GM21529 (cell line): ENCODE data around the gene ZSCAN2.
"Not testable (repeated sequence)": the region's sequence is repeated elsewhere in the genome, so short reads cannot be mapped to it uniquely, and the experiment has no call there.

Source experiments
- ATAC-seq: cut with Tn5 transposase; IDR thresholded peaks from one replicate; pipeline ENCODE4 v1.9.1; 2021; ENCODE audit not compliant: unreplicated experiment

Gene ZSCAN2

DNA sequence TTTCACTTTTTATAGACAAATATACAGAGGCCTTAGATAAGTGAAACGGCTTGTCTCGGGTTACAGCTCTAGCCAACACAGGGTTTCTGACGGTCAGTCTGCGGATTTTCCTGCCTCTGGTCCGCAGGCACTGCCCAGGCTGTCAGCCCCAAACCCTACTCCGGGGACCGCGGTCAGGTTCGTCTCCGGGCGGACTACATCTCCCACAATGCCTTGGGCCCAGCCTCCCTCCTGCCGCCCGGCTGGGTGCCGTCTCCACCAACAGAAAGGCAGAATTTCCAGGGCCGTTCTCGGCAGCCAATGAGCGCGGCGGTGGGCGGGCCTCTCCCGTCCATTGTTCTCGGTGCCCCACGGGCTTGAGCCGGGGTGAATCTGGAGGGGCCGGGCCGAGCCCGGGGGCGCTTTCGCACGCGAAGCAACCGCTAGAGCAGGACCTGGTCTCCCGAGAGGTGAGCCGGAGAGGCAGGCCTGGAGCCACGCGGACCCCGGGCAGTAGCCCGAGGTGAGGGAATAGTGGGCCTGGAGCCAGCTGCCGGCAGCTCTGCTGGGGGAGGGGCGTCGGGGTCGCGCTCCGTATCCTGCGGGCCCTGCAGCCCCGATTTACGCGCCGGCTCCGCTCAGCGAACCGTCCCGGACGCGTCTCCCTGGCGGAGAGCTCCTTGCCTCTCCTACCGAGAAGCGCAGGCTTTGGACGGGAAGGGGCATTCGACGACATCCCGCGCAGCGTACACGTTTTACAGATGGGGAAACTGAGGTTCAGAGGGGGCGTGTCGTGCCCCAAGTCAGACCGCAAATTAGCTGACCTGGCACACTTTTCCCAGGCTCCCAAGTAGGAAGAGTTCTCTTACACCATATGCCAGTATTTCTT lies at the start of gene ZSCAN2:
ZSCAN2 (plus strand) TSS at position 323 of the 868 bp plus-strand sequence. CDS start 2,919 bp downstream, outside the sequence.
- peak; percentile 89 for ATAC-seq

DNA sequence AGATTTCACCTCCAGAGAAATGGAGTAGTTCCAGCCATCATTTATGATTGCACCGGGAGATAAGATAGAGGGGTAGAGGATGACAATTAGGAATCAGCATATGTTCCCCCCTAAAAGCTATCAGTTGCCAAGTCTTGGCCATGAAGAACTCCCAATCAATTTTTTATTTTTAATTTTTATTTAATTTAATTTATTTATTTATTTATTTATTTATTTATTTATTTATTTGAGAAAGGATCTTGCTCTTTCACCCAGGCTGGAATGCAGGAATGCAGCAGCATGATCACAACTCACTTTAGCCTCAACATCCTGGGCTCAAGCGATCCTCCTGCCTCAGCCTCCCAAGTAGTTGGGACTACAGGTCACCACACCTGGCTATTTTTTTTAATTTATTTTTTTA lies 49.2 kb upstream of the ZSCAN2 start:
- not testable (repeated sequence) for ATAC-seq

DNA sequence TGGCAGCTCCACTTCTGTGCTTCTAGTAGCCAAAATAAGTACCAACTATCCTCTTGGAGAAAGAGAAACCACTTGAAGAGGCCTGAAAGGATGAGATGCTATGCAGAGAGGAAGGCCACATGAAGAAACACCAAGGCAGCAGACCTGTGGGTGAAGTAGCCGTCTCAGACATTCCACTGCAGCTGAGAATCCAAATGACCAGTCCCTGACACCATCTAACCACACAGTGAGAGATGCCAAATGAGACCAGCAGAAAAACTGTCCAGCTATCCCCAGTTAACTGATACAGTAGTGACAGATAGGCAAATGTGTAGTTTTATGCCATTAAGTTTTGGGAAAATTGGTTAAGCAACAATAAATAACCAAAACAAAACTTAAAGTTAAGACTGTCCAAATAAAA lies 47.9 kb upstream of the ZSCAN2 start:
- no peak for ATAC-seq

DNA sequence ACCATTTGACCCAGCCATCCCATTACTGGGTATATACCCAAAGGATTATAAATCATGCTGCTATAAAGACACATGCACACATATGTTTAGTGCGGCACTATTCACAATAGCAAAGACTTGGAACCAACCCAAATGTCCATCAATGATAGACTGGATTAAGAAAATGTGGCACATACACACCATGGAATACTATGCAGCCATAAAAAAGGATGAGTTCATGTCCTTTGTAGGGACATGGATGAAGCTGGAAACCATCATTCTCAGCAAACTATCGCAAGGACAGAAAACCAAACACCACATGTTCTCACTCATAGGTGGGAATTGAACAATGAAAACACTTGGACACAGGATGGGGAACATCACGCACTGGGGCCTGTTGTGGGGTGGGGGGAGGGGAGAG lies 44.1 kb upstream of the ZSCAN2 start:
- not testable (repeated sequence) for ATAC-seq

DNA sequence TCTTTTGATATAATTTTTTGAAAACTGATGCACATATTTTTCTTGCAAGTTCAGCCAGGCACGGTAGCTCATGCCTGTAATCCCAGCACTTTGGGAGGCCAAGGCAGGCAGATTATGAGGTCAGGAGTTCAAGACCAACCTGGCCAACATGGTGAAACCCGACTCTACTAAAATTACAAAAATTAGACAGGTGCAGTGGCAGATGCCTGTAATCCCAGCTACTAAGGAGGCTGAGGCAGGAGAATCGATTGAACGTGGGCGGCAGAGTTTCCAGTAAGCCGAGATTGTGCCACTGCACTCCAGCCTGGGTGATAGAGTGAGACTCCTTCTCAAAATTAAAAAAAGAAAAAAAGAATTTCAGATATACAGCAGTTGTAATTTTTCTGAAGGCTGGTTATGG lies 32.8 kb upstream of the ZSCAN2 start:
- not testable (repeated sequence) for ATAC-seq

DNA sequence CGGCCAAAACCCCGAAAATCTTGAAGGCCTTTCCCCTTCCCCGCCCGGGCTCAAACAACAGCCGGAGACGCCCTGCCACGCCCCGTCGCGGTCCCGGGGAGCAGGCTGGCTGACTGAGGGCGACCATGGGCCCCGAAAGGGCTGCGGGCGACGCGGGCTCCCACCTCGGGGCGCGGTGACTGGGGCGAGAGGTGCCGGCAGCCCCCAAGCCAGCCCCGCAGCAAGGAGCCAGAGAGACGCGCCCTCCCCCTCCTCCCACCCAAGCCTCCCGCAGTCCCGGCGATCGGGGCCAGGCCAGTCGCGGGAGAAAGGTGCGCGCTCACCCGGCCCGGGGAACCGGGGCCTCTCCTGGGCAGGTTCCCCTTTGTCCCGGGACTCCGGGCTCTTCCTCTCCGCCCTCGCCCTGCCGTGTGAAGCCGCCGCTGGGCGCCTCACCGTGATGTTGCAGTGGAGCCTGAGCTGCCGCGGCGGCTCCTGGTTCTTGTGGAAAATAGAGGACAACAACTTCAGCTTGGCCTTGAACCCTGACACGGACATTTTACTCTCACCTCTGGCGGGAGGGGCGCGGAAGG lies 30.6 kb upstream of the ZSCAN2 start:
- peak; percentile 65 for ATAC-seq

DNA sequence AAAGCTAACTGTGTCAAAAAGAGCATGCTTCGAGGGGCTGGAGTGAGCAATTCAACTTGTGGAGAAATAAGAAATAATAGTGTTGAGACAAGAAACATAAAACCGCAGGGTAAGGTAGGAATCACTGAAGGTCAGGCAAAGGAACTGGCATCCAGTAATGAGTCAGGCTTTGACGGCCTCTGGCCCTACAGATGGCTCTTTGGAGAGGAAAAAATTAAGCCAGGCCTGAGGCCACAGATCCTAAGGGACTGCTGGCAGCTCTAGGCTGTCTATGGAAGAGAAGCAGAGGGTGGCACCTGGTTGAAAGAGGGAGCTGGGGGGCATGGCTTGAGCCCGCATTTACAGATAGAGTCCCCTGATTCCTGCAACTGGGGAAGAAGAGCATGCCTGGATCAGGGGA lies 28.6 kb upstream of the ZSCAN2 start:
- no peak for ATAC-seq

DNA sequence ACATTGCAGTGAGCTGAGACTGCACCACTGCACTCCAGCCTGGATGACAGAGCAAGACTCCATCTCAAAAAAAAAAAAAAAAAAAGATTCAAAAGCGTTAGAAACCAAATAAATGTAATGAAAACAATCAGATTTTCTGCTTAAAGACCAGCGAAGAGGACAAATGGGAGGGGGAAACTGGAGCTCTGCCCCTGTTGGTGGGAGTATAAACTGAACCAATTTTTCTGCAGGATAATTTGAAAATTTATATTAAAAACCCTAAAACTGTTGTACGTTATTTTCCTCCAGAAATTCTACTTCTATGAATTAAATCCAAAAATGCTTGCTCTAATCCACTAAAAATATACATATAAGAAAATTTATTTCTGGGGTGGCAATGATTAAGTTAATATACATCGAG lies 25.3 kb upstream of the ZSCAN2 start:
- no peak for ATAC-seq

DNA sequence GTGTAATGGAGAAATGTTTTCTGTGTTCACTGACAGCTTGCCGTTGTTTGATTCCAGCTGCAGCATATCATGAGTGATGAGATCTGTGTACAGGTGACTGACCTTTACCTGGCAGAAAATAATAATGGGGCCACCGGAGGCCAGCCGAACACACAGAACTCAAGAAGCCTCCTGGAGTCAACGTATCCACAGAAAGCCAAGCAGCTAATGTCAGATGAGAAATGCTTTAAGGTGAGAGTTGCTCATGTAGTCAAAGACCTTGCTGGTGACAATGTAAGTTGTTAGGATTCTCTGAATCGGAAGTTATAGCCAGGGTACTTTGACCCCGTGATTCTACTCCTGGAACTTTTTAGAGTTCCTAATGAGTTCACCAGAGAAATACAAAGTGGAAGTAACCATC lies 22.9 kb upstream of the ZSCAN2 start:
- not testable (repeated sequence) for ATAC-seq

DNA sequence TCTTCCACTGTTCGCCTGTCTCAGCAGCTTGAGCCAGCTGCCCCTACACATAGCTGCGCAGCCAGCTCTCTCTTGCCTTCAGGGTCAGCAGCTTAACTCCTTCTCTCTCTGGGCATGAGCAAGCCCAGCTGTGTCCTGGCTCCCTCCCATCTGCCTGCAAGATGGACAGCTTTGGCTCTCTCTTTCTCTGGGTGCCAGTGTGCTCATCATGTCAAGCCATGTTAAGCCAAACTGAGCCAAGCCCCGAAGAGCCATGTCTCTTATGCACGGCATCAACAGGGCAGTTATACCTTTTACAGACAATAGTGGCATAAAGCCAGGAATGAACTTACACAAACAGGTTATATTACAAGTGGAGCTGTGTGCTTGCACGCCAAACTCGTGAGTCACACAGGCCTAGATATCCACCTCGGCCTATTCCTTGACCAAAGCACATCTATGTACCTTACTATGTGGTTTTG lies 21.5 kb upstream of the ZSCAN2 start:
- not testable (repeated sequence) for ATAC-seq

DNA sequence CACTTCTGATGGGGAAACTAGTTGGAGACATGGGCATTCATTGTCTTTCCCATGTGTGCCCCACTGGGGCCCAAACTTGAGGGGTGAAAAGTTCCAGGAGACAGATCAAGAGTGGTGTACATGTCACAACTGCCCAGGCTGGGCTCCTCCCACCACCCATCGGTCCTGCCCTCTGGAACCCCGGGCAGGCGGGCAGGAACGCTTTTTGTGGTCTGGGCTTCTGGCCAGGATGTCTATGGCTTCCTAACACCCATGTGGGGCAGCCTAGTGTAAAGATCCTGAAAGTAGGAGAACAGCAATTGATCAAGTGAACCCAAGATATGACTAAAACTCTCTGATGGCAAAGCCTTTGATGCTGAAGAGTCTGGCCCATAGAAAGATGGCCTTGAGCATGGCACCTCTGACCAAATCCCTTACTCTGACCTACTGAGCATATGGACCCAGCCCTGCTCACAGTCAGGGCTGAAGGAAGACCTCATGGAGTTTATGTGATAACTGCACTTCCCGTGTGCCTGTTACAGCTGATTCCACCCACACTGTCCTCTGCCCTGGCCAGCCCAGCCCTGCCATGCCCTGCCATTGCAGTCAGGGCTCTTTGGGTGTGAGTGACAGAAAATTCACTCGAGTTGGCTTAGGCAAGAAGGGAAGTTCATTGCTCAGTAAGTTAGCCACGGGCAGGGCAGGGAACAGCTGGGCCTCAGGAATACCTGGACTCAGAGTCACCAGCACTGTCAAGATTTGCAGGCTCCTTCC lies 19.0 kb upstream of the ZSCAN2 start:
- not testable (repeated sequence) for ATAC-seq

DNA sequence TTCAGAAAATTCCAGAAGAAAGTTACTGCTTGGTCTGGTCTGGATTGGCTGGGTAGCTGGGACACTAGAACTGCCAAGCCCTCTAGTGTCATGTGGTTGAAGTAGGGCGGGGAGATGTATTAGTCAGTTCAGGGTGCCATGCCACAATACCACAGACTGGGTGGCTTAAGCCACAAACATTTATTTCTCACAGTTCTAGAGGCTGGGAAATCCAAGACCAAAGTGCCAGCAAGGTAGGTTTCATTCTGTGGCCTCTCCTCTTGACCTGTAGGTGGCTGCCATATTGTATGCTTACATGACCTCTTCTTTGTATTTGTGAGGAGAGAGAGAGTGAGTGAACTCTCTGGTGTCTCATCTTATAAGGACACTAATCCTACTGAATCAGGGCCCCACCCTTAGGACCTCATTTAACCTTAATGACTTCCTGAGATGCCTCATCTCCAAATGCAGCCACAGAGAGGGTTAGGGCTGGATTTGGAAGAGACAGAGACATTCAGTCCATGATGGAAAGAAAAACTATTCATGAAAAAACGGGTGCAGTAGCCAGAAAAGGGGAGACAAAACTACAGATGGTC lies 18.1 kb upstream of the ZSCAN2 start:
- no peak for ATAC-seq

DNA sequence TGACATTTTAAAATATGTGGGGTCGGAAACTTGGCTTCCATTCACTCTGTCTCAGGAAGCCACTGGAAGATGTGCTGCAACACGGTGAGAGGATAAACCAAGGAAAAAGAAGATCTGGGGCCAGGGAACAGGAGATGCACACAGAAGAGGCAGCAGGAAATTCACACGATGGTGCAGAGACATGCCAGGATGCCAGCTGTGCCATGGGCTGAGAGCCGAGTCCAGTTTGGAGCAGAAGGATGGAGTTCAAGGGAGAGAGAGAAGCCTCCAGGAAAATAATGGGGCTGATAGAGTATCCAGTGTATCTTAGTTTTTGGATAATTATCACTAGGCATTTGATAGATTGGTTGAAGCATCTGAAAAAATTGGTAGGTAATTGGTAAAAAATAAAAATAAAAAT lies 16.9 kb upstream of the ZSCAN2 start:
- not testable (repeated sequence) for ATAC-seq

DNA sequence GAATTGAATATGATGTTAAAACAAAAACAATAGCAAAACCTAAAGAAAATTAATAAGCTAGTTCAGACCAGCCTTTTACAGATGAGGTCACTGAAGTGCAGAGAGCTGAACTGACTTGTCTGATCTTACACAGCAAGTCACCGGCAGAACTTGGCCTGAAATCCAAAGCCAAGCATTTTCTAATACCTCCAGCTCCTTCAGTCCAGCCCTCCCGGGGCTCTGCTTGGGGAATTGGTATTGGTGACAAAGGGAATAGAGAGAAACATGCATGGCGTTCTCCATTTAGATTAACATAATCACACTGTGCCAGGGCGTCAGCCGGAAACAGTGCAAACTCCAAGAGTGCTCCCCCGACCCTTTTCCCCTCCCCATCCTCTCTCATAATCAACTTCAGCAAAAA lies 14.1 kb upstream of the ZSCAN2 start:
- no peak for ATAC-seq

DNA sequence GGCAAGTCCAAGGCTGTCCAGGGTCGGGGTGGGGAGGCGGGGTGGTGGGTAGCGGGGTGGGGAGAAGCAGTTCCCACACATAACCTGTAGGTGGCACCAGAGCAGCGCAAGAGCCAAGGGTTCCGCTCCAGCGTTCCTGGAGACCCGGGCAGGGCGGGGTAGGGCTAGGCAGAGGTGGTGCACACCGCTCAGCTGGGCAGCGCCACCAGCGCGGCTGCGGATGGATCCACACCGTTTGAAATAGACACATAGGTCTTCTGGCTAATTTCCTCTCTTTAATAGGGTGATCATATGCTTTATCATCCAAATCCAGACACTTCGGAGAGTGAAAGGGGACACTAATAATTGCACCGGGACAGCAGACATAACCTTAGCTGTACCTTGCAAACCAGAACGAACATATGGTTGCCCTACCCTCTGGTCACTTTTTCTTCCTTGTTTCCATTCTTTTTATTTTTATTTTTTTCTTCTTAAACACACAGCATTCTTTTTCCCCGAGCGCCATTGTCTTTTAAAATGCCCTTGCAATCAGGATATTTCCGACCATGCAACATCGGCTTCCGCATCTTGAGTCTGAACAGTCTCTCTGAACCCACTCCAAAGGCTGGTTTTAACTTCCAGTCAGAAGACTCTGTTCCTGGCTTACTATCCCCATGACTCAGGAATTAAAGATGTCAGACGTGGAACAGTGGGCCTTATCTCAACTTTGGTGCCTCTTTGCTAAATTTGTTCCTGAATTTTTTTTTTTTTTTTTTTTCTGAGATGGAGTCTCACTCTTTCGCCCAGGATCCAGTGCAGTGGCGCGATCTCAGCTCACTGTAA lies 12.5 kb upstream of the ZSCAN2 start:
- peak; percentile 98 for ATAC-seq

DNA sequence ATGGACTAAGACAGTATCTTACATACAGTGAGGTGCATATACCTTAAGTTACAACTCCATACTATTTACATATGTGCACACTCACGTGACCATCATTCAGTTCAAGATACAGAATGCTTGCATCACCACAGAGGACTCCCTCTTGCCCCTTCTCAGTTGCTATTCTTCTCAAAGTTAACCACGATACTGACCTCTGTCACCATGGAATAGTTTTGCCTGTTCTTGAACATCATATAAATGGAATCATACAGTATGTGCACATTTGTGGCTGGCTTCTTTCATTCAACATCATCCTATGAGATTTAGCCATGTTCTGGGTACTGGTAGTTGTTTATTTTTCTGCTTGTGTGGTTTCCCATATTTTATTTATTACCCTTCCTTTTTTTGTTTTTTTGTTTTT lies 10.4 kb upstream of the ZSCAN2 start:
- no peak for ATAC-seq

DNA sequence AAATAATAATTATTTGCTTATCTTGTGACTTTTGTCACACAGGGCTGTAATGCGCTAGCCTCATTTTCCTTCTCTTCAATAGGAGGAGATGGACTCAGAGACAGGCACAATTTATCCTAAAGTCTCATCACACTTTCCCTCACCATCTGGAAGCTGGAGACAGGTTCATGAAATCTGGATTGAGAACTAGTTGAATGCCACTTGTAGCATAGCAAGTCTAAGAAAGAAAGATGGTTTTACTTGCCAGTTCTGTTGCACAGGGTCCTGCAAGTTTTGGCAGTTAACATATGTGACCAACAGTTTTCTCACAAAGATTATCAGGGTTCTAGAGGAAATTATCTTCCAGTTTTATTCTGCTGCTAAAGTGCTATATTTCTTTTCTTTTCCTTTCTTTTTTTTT lies 9.0 kb upstream of the ZSCAN2 start:
- ATAC-seq = no peak

DNA sequence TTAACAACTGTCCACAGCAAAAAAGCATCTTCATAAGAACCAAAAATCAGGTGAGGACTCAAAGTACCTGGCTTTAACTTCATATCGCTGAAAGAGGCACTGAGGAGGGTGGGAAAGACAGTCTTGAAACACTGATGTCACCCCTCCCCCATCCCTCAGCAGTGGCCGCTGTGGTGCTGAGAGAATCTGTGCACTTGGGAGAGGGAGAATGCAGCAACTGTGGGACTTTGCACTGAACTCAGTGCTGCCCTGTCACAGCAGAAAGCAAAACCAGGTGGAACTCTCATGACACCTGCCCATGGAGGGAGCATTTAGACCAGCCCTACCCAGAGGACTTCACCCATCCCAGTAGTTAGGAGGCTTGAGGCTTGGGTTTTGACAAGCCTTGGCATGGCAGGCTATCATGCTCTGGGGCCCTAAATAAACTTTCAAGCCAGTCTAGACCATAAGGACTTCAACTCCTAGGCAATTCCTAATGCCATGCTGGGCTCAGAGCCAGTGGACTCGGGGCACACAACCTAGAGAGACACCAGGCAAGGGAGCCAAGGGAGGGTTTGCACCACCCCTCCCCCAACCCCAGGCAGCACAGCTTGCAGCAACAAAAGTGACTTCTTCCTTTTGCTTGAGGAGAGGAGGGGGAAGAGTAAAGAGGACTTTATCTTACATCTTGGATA lies 6.1 kb upstream of the ZSCAN2 start:
- ATAC-seq = no peak

DNA sequence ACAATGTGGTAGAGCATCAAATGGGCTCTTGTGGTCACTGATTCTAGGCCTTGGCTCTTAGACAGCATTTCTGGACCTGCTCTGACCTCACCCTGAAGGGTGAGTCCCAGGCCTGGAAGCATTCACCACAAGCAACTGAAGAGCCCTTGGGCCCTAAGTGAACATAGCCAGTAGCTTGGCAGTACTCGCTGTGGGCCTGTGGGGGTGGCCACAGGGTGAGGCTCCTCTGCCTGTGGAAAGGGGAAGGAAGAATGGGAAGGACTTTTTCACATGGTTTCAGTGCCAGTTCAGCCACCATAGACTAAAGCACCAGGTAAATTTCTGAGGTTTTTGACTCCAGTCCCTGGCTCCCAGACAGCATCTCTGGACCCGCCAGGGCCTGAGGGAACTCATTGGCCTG lies 5.1 kb upstream of the ZSCAN2 start:
- ATAC-seq = no peak

DNA sequence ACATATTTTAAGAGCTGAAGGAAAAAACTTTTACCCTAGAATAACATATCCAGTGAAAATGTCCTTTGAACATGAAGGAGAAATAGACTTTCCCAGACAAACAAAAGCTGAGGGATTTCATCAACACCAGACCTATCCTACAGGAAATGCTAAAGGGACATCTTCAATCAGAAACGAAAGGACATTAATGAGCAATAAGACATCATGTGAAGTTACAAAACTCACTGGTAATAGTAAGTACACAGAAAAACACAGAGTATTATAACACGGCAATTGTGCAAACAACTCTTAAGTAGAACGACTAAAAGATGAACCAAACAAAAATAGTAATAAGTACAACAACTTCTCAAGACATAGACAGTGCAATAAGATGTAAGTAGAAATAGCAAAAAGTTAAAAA lies 3.5 kb upstream of the ZSCAN2 start:
- ATAC-seq = no peak
